Natural killer cell (primary cell): Measurements from ENCODE around the gene FRMD4A. TPM values are rescaled to one million over a fixed set of nuclear protein-coding genes. Genes with fewer than 3 reads are reported as not detected.

Experiments used
- ATAC-seq, 3 donors: fragments of 150-1000 bp in 2 of 3; fragments of 200-7000 bp in 1 of 3; cut with Tn5 transposase; 1 replicate in 1 of 3; 2 replicates in 2 of 3; pipeline ENCODE4 v1.10.0; 2021; ENCODE audit warnings: mild to moderate bottlenecking in 2 of 3, moderate library complexity in 2 of 3
- DNase-seq, 2 donors: peaks; one replicate each; pipeline versions ENCODE4 v3.0.0 to v3.0.0-alpha.2; 2013 to 2021; ENCODE audit warnings: mixed read lengths in 1 of 2
- H3K27ac ChIP-seq: one replicate; pipeline ENCODE4 v1.5.1; 2013; ENCODE audit warnings: mild to moderate bottlenecking, low read length
- H3K27me3 ChIP-seq: one replicate; pipeline ENCODE4 v1.6.1; 2013; ENCODE audit warnings: low read length; ENCODE audit not compliant: control insufficient read depth, insufficient read depth
- H3K36me3 ChIP-seq: one replicate; pipeline ENCODE4 v1.6.1; 2013; ENCODE audit warnings: low read length; ENCODE audit not compliant: control insufficient read depth, insufficient read depth
- H3K4me1 ChIP-seq: one replicate; pipeline ENCODE4 v1.6.1; 2013; ENCODE audit warnings: low read length; ENCODE audit not compliant: control insufficient read depth, insufficient read depth
- H3K4me3 ChIP-seq: one replicate; pipeline ENCODE4 v1.5.1; 2013; ENCODE audit warnings: low read length
- H3K9me3 ChIP-seq: one replicate; pipeline ENCODE4 v1.6.1; 2013; ENCODE audit warnings: low read length; ENCODE audit not compliant: control insufficient read depth, insufficient read depth
- H3K27ac Mint-ChIP-seq, 2 donors: one replicate each; pipeline ENCODE4 v1.8.0; 2022; ENCODE audit warnings: mild to moderate bottlenecking in 2 of 2, mixed read lengths in 2 of 2, moderate library complexity in 1 of 2
- H3K27me3 Mint-ChIP-seq, 2 donors: one replicate each; pipeline ENCODE4 v1.8.0; 2022; ENCODE audit warnings: low read depth in 2 of 2, mixed read lengths in 2 of 2
- H3K36me3 Mint-ChIP-seq: one replicate; pipeline ENCODE4 v1.8.0; 2022; ENCODE audit warnings: mixed read lengths
- H3K4me1 Mint-ChIP-seq, 2 donors: one replicate each; pipeline ENCODE4 v1.8.0; 2022; ENCODE audit warnings: mixed read lengths in 2 of 2
- H3K4me3 Mint-ChIP-seq: one replicate; pipeline ENCODE4 v1.8.0; 2022; ENCODE audit warnings: mild to moderate bottlenecking, moderate library complexity, mixed read lengths
- H3K9me3 Mint-ChIP-seq, 2 donors: one replicate each; pipeline ENCODE4 v1.8.0; 2022; ENCODE audit warnings: mixed read lengths in 2 of 2
- CTCF ChIP-seq: fragments of 200-600 bp; IDR thresholded peaks from one replicate; pipeline ENCODE4 v1.8.0; 2022; ENCODE audit warnings: antibody characterized with exemption
- WGBS: methylation state at CpG from one replicate; pipeline ENCODE4 v1.1.7; 2013; ENCODE audit warnings: missing lambda C conversion rate; ENCODE audit not compliant: insufficient coverage; 5-methylcytosine and 5-hydroxymethylcytosine counted together
- intact Hi-C: fragments of 100-400 bp; cut with micrococcal nuclease; formaldehyde crosslinking; loops from one replicate; pipeline ENCODE4 v1.14.2; 2022
- total RNA-seq, 4 donors: library from RNA; stranded (reverse); fragments of 120-200 nt in 1 of 4; gene quantifications; one replicate each; pipeline versions ENCODE4 v1.2.3 to v1.2.4, GENCODE V29; 2013 to 2022

The FRMD4A gene
- total RNA-seq, 3 donors from 2014 or later (not counting 1 experiment from before 2014, with no cell fraction given): 0.36 to 0.38 TPM; not detected in 1

- Mint-ChIP-seq H3K36me3 (no peaks in the 10 kb centered on the region), H3K4me1 (no peaks in the 10 kb centered on the region), H3K27me3 (no peaks in the 10 kb centered on the region), H3K9me3 (no peaks in the 10 kb centered on the region), H3K27ac (no peak overlapping the region), H3K4me3 (no peak overlapping the region)
- Histone ChIP-seq H3K4me3 (no peak overlapping the region), H3K27ac (no peak overlapping the region), H3K4me1 (no peaks in the 10 kb centered on the region), H3K27me3 (no peaks in the 10 kb centered on the region), H3K36me3 (peaks cover 6% of the 10 kb centered on the region), H3K9me3 (no peaks in the 10 kb centered on the region)
- TF ChIP-seq CTCF: no peak
- ATAC-seq (no peak), DNase-seq (no peak)
- 95% methylated on average over 5 of the region's 5 CpGs for WGBS
- intact Hi-C loops: no loop called here
Observed at GRCh38 chr10:13650961-13651360, 679.8 kb downstream of the FRMD4A start.

- Mint-ChIP-seq H3K27ac (no peak overlapping the region), H3K4me3 (no peak overlapping the region), H3K27me3 (no peaks in the 10 kb centered on the region), H3K4me1 (no peaks in the 10 kb centered on the region), H3K36me3 (peaks cover 8% of the 10 kb centered on the region), H3K9me3 (no peaks in the 10 kb centered on the region)
- Histone ChIP-seq H3K9me3 (no peaks in the 10 kb centered on the region), H3K27me3 (no peaks in the 10 kb centered on the region), H3K4me3 (no peak overlapping the region), H3K27ac (no peak overlapping the region), H3K4me1 (no peaks in the 10 kb centered on the region), H3K36me3 (peaks cover 6% of the 10 kb centered on the region)
- DNase-seq: no peak
- WGBS: 73% methylated on average over 3 of the region's 5 CpGs
- intact Hi-C loops: no loop called here
- no peak for TF ChIP-seq CTCF
- no peak for ATAC-seq
Observed at GRCh38 chr10:13649844-13650520, 680.7 kb downstream of the FRMD4A start.

- Mint-ChIP-seq H3K9me3 (no peaks in the 10 kb centered on the region), H3K36me3 (peaks cover 8% of the 10 kb centered on the region), H3K4me3 (no peak overlapping the region), H3K4me1 (no peaks in the 10 kb centered on the region), H3K27me3 (no peaks in the 10 kb centered on the region), H3K27ac (no peak overlapping the region)
- Histone ChIP-seq H3K27ac (no peak overlapping the region), H3K9me3 (no peaks in the 10 kb centered on the region), H3K27me3 (no peaks in the 10 kb centered on the region), H3K36me3 (peaks cover 6% of the 10 kb centered on the region), H3K4me1 (no peaks in the 10 kb centered on the region), H3K4me3 (no peak overlapping the region)
- TF ChIP-seq CTCF: no peak
- ATAC-seq: no peak
- 83% methylated on average over 11 of the region's 12 CpGs for WGBS
- intact Hi-C loops: no loop called here
- peak in 1 of 2 donors; percentile 19 for DNase-seq
Observed at GRCh38 chr10:13648425-13648824, 682.3 kb downstream of the FRMD4A start.

GRCh38 chr10:13644866-13645265 lies 685.9 kb downstream of the FRMD4A start:
- Histone ChIP-seq H3K27me3 (no peaks in the 10 kb centered on the region), H3K36me3 (peaks cover 8% of the 10 kb centered on the region), H3K9me3 (peaks cover 15% of the 10 kb centered on the region), H3K4me1 (no peaks in the 10 kb centered on the region), H3K4me3 (no peak overlapping the region), H3K27ac (no peak overlapping the region)
- Mint-ChIP-seq H3K36me3 (peaks cover 35% of the 10 kb centered on the region), H3K27ac (no peak overlapping the region), H3K27me3 (no peaks in the 10 kb centered on the region), H3K4me3 (no peak overlapping the region), H3K9me3 (peaks cover 7 to 12% of the 10 kb centered on the region in 2 donors), H3K4me1 (no peaks in the 10 kb centered on the region)
- no peak for TF ChIP-seq CTCF
- ATAC-seq: no peak
- WGBS: 97% methylated on average over 9 of the region's 9 CpGs
- no peak for DNase-seq
- intact Hi-C loops: no loop called here
